HG03097 (cell line): ENCODE results near the gene TJP3.

Experiments
- ATAC-seq: cut with Tn5 transposase; IDR thresholded peaks from one replicate; pipeline ENCODE4 v1.9.1; 2021; ENCODE audit not compliant: unreplicated experiment, low FRiP score

TJP3 gene

GRCh38 chr19:3671680-3672574 lies 36.3 kb upstream of the TJP3 start:
- no peak for ATAC-seq

GRCh38 chr19:3672575-3672948 lies 35.6 kb upstream of the TJP3 start:
- ATAC-seq, result no peak

- no peak for ATAC-seq
Measured at GRCh38 chr19:3672993-3673392, 35.2 kb upstream of the TJP3 start.

- ATAC-seq, result no peak
Measured at GRCh38 chr19:3673506-3674439, 34.4 kb upstream of the TJP3 start.

GRCh38 chr19:3674784-3675543 lies 33.2 kb upstream of the TJP3 start:
- ATAC-seq, result no peak

- no peak for ATAC-seq
Measured at GRCh38 chr19:3678188-3678587, 30.0 kb upstream of the TJP3 start.

- ATAC-seq, result no peak
Measured at GRCh38 chr19:3679138-3679537, 29.0 kb upstream of the TJP3 start.

GRCh38 chr19:3679581-3679980 lies 28.6 kb upstream of the TJP3 start:
- no peak for ATAC-seq

- no peak for ATAC-seq
Measured at GRCh38 chr19:3680939-3681338, 27.2 kb upstream of the TJP3 start.

- no peak for ATAC-seq
Measured at GRCh38 chr19:3682286-3682685, 25.9 kb upstream of the TJP3 start.

- ATAC-seq, result no peak
Measured at GRCh38 chr19:3682741-3683404, 25.3 kb upstream of the TJP3 start.

GRCh38 chr19:3683405-3684053 lies 24.7 kb upstream of the TJP3 start:
- ATAC-seq, result no peak

- ATAC-seq, result no peak
Measured at GRCh38 chr19:3684054-3684816, 23.9 kb upstream of the TJP3 start.

GRCh38 chr19:3684817-3685410 lies 23.3 kb upstream of the TJP3 start:
- no peak for ATAC-seq

GRCh38 chr19:3687393-3687773 lies 20.8 kb upstream of the TJP3 start:
- no peak for ATAC-seq

- no peak for ATAC-seq
Measured at GRCh38 chr19:3687774-3688706, 20.1 kb upstream of the TJP3 start.

GRCh38 chr19:3690551-3691371 lies 17.4 kb upstream of the TJP3 start:
- ATAC-seq, result no peak
